H1 (cell line): ENCODE results near the gene AGPAT3. TPM values are rescaled to one million over a fixed set of nuclear protein-coding genes. Genes with fewer than 3 reads are reported as not detected.
A peak's percentile ranks its signal among the peaks of the same experiment; 100 is the strongest.

Experiments used
- CTCF ChIA-PET: fragments of 300-600 bp; sonication (Branson Sonifier 250); formaldehyde crosslinking; loops from one replicate; lab custom pipeline; 2021; ENCODE audit not compliant: partially characterized antibody; lab: Charles Lee
- POLR2A ChIA-PET: fragments of 300-600 bp; sonication (Branson Sonifier 250); formaldehyde crosslinking; loops from one replicate; lab custom pipeline; 2021; ENCODE audit warnings: inconsistent platforms; ENCODE audit not compliant: partially characterized antibody; lab: Charles Lee
- DNase-seq, 2 experiments: peaks; one replicate each; pipeline versions ENCODE4 v3.0.0 to v3.0.0-alpha.2; 2010 to 2022; ENCODE audit warnings: low spot score in 2 of 2, low read depth in 1 of 2, mixed read lengths in 1 of 2
- FAIRE-seq: peaks from 2 replicates; lab custom pipeline; 2011; peaks lifted over from hg19 to GRCh38; lab: Jason Lieb, UNC
- H2AFZ ChIP-seq: 2 replicates; pipeline ENCODE4 v1.8.1; 2012; ENCODE audit warnings: low read length, inconsistent platforms
- H2AK5ac ChIP-seq: 2 replicates; pipeline ENCODE4 v1.6.1; 2013; ENCODE audit warnings: low read depth, low read length
- H2BK120ac ChIP-seq: replicated peaks from 2 replicates; pipeline ENCODE3; 2013; ENCODE audit warnings: low read depth, low read length, inconsistent platforms
- H2BK12ac ChIP-seq: 2 replicates; pipeline ENCODE4 v1.6.1; 2013; ENCODE audit warnings: low read depth, low read length
- H2BK15ac ChIP-seq: 2 replicates; pipeline ENCODE4 v1.6.1; 2013; ENCODE audit warnings: low read length
- H2BK20ac ChIP-seq: 2 replicates; pipeline ENCODE4 v1.6.1; 2013; ENCODE audit warnings: low read length
- H2BK5ac ChIP-seq: 2 replicates; pipeline ENCODE4 v1.6.1; 2013; ENCODE audit warnings: low read depth, low read length
- H3K14ac ChIP-seq: 2 replicates; pipeline ENCODE4 v1.6.1; 2013; ENCODE audit warnings: inconsistent platforms; ENCODE audit not compliant: insufficient read length
- H3K18ac ChIP-seq: 2 replicates; pipeline ENCODE4 v1.6.1; 2013; ENCODE audit warnings: low read length; ENCODE audit errors: extremely low read depth
- H3K23ac ChIP-seq: 2 replicates; pipeline ENCODE4 v1.6.1; 2013; ENCODE audit warnings: inconsistent platforms; ENCODE audit not compliant: insufficient read length
- H3K23me2 ChIP-seq: 2 replicates; pipeline ENCODE4 v1.6.1; 2013; ENCODE audit warnings: low read depth, low read length
- H3K27ac ChIP-seq: 2 replicates; pipeline ENCODE4 v1.6.1; 2011; ENCODE audit warnings: low read depth, low read length, inconsistent platforms
- H3K27me3 ChIP-seq, 4 experiments: replicated peaks in 1 of 4; 1 replicate in 1 of 4; 2 replicates in 3 of 4; pipeline versions ENCODE4 v1.6.1 to v1.8.1; 2011 to 2013; ENCODE audit warnings: low read length in 3 of 4, mild to moderate bottlenecking in 3 of 4, inconsistent platforms in 2 of 4, mixed read lengths in 2 of 4, moderate library complexity in 1 of 4; ENCODE audit not compliant: control insufficient read depth in 3 of 4, insufficient read depth in 3 of 4; ENCODE audit errors: extremely low read depth in 1 of 4
- H3K36me3 ChIP-seq, 4 experiments: 2 replicates each; pipeline versions ENCODE4 v1.6.1 to v1.8.1; 2011 to 2013; ENCODE audit warnings: mild to moderate bottlenecking in 4 of 4, low read length in 3 of 4, moderate library complexity in 2 of 4, control low read depth in 1 of 4, inconsistent platforms in 1 of 4; ENCODE audit not compliant: insufficient read depth in 4 of 4, control insufficient read depth in 2 of 4
- H3K4ac ChIP-seq: replicated peaks from 2 replicates; pipeline ENCODE3; 2013; ENCODE audit warnings: low read length, low read depth, mixed read lengths, inconsistent platforms; ENCODE audit not compliant: insufficient read length
- H3K4me1 ChIP-seq, 4 experiments: replicated peaks in 1 of 4; 1 replicate in 1 of 4; 2 replicates in 3 of 4; pipeline versions ENCODE4 v1.6.1 to v1.8.1; 2011 to 2013; ENCODE audit warnings: low read length in 3 of 4, inconsistent platforms in 2 of 4, mixed read lengths in 1 of 4; ENCODE audit not compliant: insufficient read depth in 4 of 4, control insufficient read depth in 3 of 4
- H3K4me2 ChIP-seq, 2 experiments: 2 replicates each; pipeline versions ENCODE4 v1.6.1 to v1.8.1; 2011 to 2013; ENCODE audit warnings: low read depth in 2 of 2, low read length in 2 of 2, control low read depth in 1 of 2, inconsistent platforms in 1 of 2, mild to moderate bottlenecking in 1 of 2; ENCODE audit not compliant: insufficient read depth in 1 of 2
- H3K4me3 ChIP-seq, 4 experiments: fragments of 200-600, 300-600 bp in 1 of 4; sonication (generic), shearing (Covaris generic), sonication (Bioruptor Twin) in 1 of 4; 2 replicates each; pipeline versions ENCODE4 v1.5.1 to v1.8.1; 2011 to 2016; ENCODE audit warnings: low read length in 4 of 4, low read depth in 3 of 4, control low read depth in 2 of 4, inconsistent platforms in 2 of 4, mild to moderate bottlenecking in 2 of 4, mixed read lengths in 1 of 4, moderate library complexity in 1 of 4; ENCODE audit not compliant: insufficient read depth in 2 of 4; ENCODE audit errors: extremely low read depth in 1 of 4
- H3K56ac ChIP-seq: replicated peaks from 2 replicates; pipeline ENCODE3; 2013; ENCODE audit warnings: low read depth, mild to moderate bottlenecking, mixed read lengths, low read length, inconsistent platforms; ENCODE audit not compliant: insufficient read length
- H3K79me1 ChIP-seq: 2 replicates; pipeline ENCODE4 v1.6.1; 2013; ENCODE audit warnings: low read depth, low read length, control low read depth
- H3K79me2 ChIP-seq, 2 experiments: 2 replicates each; pipeline versions ENCODE4 v1.6.1 to v1.8.1; 2012 to 2013; ENCODE audit warnings: low read length in 2 of 2, mild to moderate bottlenecking in 2 of 2, inconsistent platforms in 1 of 2; ENCODE audit not compliant: insufficient read depth in 2 of 2, control insufficient read depth in 1 of 2
- H3K9ac ChIP-seq, 4 experiments: replicated peaks in 1 of 4; 1 replicate in 1 of 4; 2 replicates in 3 of 4; pipeline versions ENCODE4 v1.6.1 to v1.8.1; 2011 to 2013; ENCODE audit warnings: low read depth in 3 of 4, low read length in 3 of 4, control low read depth in 2 of 4, mild to moderate bottlenecking in 2 of 4, moderate library complexity in 2 of 4, inconsistent platforms in 1 of 4; ENCODE audit errors: extremely low read depth in 1 of 4
- H3K9me3 ChIP-seq, 2 experiments: 2 replicates each; pipeline versions ENCODE4 v1.6.1 to v1.8.1; 2012 to 2013; ENCODE audit warnings: mild to moderate bottlenecking in 2 of 2, moderate library complexity in 2 of 2, control low read depth in 1 of 2, inconsistent platforms in 1 of 2, low read depth in 1 of 2, low read length in 1 of 2, mixed read lengths in 1 of 2; ENCODE audit not compliant: insufficient read depth in 2 of 2
- H4K20me1 ChIP-seq, 2 experiments: replicated peaks in 1 of 2; 2 replicates each; pipeline versions ENCODE3 to v1.8.1; 2011 to 2013; ENCODE audit warnings: inconsistent platforms in 2 of 2, low read length in 2 of 2, mild to moderate bottlenecking in 1 of 2; ENCODE audit not compliant: insufficient read depth in 2 of 2, control insufficient read depth in 1 of 2
- H4K5ac ChIP-seq: 2 replicates; pipeline ENCODE4 v1.6.1; 2013; ENCODE audit warnings: low read length, low read depth, mixed read lengths, inconsistent platforms; ENCODE audit not compliant: insufficient read length
- H4K8ac ChIP-seq: 2 replicates; pipeline ENCODE4 v1.8.0; 2013; ENCODE audit warnings: mild to moderate bottlenecking, moderate library complexity, low read length, inconsistent platforms; ENCODE audit not compliant: insufficient read depth; ENCODE audit errors: extremely low read depth
- H4K91ac ChIP-seq: replicated peaks from 2 replicates; pipeline ENCODE3; 2013; ENCODE audit warnings: low read length, mixed read lengths, inconsistent platforms; ENCODE audit not compliant: insufficient read length
- BCL11A ChIP-seq, 2 experiments: IDR thresholded peaks; one replicate each; pipeline ENCODE4 v1.6.1; 2011; ENCODE audit warnings: low read depth in 2 of 2, low read length in 2 of 2, mild to moderate bottlenecking in 2 of 2
- CBX8 ChIP-seq: fragments of 300-800, 300-1000 bp; sonication (generic); IDR thresholded peaks from 2 replicates; pipeline ENCODE4 v1.7.1; 2016; ENCODE audit warnings: low read depth, low read length, borderline replicate concordance
- CTBP2 ChIP-seq: IDR thresholded peaks from 2 replicates; pipeline ENCODE4 v1.7.0; 2011; ENCODE audit warnings: borderline replicate concordance, mild to moderate bottlenecking, moderate library complexity, mixed read lengths, low read length; ENCODE audit not compliant: insufficient read depth, insufficient read length
- EZH2 ChIP-seq: fragments of 200-600 bp; sonication (generic); IDR thresholded peaks from 2 replicates; pipeline ENCODE4 v1.7.1; 2012; ENCODE audit warnings: low read depth, mild to moderate bottlenecking, moderate library complexity, low read length, inconsistent platforms; ENCODE audit not compliant: severe bottlenecking
- KDM5A ChIP-seq: fragments of 200-600 bp; IDR thresholded peaks from 2 replicates; pipeline ENCODE4 v1.7.1; 2012; ENCODE audit warnings: mild to moderate bottlenecking, low read length, inconsistent platforms, mixed read lengths
- POU5F1 ChIP-seq: IDR thresholded peaks from 2 replicates; pipeline ENCODE4 v1.6.1; 2011; ENCODE audit warnings: low read depth, mild to moderate bottlenecking, low read length, moderate library complexity
- WGBS, 2 experiments: shearing (Covaris generic) in 1 of 2; methylation state at CpG; one replicate each; pipeline versions ENCODE4 v1.1.6 to v1.1.7; 2013 to 2015; ENCODE audit warnings: low lambda C conversion rate in 2 of 2, mixed read lengths in 2 of 2, inconsistent platforms in 1 of 2, low coverage in 1 of 2, missing lambda C conversion rate in 1 of 2; ENCODE audit not compliant: insufficient replicate concordance in 2 of 2, insufficient coverage in 1 of 2, insufficient read length in 1 of 2; ENCODE audit errors: extremely low coverage in 1 of 2, missing lambda C conversion rate in 1 of 2; 5-methylcytosine and 5-hydroxymethylcytosine counted together
- polyA plus RNA-seq, 7 experiments: library from polyadenylated mRNA; depleted of rRNA in 3 of 7; stranded (reverse) in 5 of 7; unstranded in 2 of 7; fragments of >200 nt in 5 of 7; fragments of 200-250 nt in 2 of 7; gene quantifications; 1 replicate in 5 of 7; 2 replicates in 1 of 7; 4 replicates in 1 of 7; pipeline versions ENCODE4 v1.2.1 to v1.2.3, GENCODE V29; 2011 to 2013; ENCODE audit warnings: missing spikeins in 2 of 7, mixed read lengths in 2 of 7
- total RNA-seq: library from RNA; stranded (reverse); fragmentation: NEBNext Ultra II Directional; extraction: Animal tissue kit (Norgen Biotek cat#: 25700); gene quantifications from 2 replicates; pipeline ENCODE4 v1.2.1, GENCODE V29; 2021
- TF ChIP-seq, protein P1 (sequence below): IDR thresholded peaks from 2 replicates; pipeline ENCODE4 v1.6.1; 2012; ENCODE audit warnings: inconsistent platforms

AGPAT3 gene
- total and polyA plus RNA-seq, 2 of the 8 experiments (the other 6 are each of a cell fraction or from before 2014, with no cell fraction given): 5.8 to 7.3 TPM

DNA sequence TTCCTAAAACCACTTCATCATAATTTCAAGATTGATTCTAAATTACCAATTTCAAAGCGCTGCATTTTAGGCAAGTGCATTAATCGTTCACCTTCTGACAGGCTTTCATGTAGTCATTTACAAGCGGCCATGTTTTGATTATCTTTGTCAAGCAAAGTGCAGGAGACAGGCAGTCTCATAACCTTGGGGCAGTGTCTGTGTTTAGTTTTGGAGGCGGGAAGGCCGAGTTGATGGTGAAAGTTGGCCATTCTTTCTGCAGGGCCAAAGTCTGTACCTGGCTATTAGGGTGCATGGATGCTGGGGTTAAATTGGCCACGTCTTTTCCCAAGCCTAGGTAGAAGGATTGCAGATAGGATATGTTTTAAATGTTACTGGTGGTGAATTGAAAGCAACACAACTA is 2.9 kb downstream of the AGPAT3 start:
- Histone ChIP-seq H3K9ac (no peak overlapping the region), H3K23me2 (peaks cover 4% of the 10 kb centered on the region; the same call in 1 of the 2 replicates), H2BK5ac (no peak overlapping the region), H3K4me3 (no peak overlapping the region), H3K79me1 (no peaks in the 10 kb centered on the region), H3K14ac (no peak overlapping the region), H2BK12ac (no peak overlapping the region), H4K20me1 (no peaks in the 10 kb centered on the region), H3K4ac (no peak overlapping the region), H2BK120ac (no peak overlapping the region), H2AFZ (no peak overlapping the region), H3K79me2 (no peaks in the 10 kb centered on the region), H3K23ac (no peak overlapping the region), H2BK20ac (no peak overlapping the region), H3K18ac (no peak overlapping the region), H3K27me3 (peaks cover 0 to 16% (median 10%) of the 10 kb centered on the region in 4 experiments; a peak in 6 of 7 replicates), H2BK15ac (no peak overlapping the region), H3K9me3 (no peaks in the 10 kb centered on the region), H4K5ac (no peak overlapping the region), H4K8ac (no peak overlapping the region), H3K4me2 (no peak overlapping the region), H3K36me3 (no peaks in the 10 kb centered on the region), H4K91ac (no peak overlapping the region), H3K4me1 (peaks cover 0 to 7% (median 4%) of the 10 kb centered on the region in 4 experiments; a peak in 4 of 7 replicates), H2AK5ac (no peak overlapping the region), H3K56ac (no peak overlapping the region), H3K27ac (no peak overlapping the region)
- 87% methylated on average over 6 of the region's 6 CpGs; no CpG with 5 or more reads in 1 of the 2 experiments for WGBS, 2 experiments
- CTCF ChIA-PET: interaction anchor here (0.7 to 1.6 kb wide), 3 partner anchors 71 to 74 kb away, joined by 3 to 9 read pairs (median 7); no protein-coding TSS in a partner anchor
- no peak for TF ChIP-seq POU5F1
- peak; percentile 5 for TF ChIP-seq EZH2
- TF ChIP-seq, protein P1, sequence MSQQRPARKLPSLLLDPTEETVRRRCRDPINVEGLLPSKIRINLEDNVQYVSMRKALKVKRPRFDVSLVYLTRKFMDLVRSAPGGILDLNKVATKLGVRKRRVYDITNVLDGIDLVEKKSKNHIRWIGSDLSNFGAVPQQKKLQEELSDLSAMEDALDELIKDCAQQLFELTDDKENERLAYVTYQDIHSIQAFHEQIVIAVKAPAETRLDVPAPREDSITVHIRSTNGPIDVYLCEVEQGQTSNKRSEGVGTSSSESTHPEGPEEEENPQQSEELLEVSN: no peak
- no peak for TF ChIP-seq BCL11A (IDR thresholded peaks at IDR 0.05; ENCODE audit: low read depth in 2 of 2, low read length in 2 of 2)
- no peak for TF ChIP-seq CBX8
- TF ChIP-seq KDM5A: no peak
- TF ChIP-seq CTBP2: no peak
- POLR2A ChIA-PET: no interaction called here
- FAIRE-seq (no peak), DNase-seq (no peak)
